ENCODE measurements around the gene ATP4B.
"Not testable (repeated sequence)": the region's sequence is repeated elsewhere in the genome, so short reads cannot be mapped to it uniquely, and the experiment has no call there.

ATP4B gene

DNA sequence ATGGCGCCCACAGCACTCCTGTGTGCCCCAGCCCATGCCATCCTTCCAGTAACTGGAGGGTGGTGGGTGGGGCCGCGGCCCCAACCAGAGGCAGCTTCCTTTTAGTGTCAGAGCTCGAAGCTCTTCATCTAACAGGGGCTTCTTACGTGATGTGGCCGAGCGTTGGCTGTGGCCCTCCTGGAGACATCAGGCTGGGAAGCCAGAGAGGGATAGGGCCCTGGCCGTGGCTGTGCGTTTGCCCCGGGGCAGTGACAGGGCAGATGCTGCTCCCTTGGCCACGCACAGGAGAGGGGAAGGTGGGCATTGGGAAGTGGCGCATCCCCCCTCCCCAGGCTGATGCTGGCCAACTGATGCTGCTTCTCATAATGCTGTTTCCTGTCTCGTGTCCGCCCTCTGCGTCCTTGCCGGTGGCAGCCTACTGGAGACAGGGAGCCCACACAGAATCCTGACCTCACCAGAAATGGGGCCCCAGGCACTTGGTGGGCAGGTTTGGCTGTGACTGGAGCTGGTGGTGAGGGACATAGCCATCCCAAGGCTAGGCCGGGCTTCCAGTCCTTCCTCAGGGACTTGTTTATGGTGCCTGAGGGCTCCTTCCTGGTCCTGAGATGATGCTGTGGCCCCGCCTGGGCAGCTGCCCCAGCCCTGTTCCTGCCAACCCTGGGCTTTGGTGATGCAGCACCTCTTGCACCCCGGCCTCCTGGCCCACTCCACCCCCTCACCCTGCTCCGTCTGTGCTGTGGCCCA lies 34.3 kb downstream of the ATP4B start:
- DNase-seq = no peak

- DNase-seq = no peak
Observed at GRCh38 chr13:113622791-113623490, 35.1 kb downstream of the ATP4B start.

DNA sequence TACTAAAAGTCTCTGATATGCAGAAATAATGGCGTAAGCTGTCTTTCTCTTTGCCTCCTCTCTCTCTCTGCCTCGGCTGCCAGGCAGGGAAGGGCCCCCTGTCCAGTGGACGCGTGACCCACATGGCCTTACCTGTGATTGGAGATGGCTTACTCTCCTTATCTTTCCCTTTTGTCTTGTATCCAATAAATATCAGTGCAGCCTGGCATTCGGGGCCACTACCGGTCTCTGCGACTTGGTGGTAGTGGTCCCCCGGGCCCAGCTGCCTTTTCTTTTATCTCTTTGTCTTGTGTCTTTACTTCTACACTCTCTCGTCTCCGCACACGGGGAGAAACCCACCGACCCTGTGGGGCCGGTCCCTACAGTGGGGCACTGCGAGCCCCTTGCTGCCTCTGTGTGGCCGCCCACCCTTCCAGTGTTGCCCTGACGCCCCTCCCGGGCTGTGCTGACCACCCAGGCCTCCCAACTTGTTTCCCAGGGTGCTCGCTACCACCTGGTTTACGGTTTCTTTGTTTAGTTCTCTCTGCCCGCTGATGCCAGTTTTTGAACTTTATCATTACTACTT lies 35.9 kb downstream of the ATP4B start:
- DNase-seq = not testable (repeated sequence)

- DNase-seq = not testable (repeated sequence)
Observed at GRCh38 chr13:113621498-113621897, 36.5 kb downstream of the ATP4B start.

DNA sequence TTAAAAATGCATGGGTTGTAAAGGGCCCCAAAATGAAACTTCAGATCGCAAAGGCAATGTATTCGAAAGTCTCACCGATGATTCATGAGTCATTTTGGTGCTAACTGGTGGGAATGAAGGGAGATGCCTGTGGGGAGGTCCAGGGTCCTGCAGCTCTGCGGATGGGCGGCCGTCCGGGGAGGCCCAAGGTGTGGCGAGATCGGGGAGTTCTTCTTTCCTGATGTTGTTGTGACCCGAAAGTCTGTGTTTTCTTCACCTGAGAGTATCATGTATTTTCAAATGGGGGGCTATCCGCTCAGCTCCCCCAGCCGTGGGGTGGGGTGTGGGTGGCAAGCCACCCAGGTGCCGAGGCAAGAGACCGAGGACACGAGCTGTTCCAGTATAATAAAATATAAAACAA lies 37.0 kb downstream of the ATP4B start:
- no peak for DNase-seq

DNA sequence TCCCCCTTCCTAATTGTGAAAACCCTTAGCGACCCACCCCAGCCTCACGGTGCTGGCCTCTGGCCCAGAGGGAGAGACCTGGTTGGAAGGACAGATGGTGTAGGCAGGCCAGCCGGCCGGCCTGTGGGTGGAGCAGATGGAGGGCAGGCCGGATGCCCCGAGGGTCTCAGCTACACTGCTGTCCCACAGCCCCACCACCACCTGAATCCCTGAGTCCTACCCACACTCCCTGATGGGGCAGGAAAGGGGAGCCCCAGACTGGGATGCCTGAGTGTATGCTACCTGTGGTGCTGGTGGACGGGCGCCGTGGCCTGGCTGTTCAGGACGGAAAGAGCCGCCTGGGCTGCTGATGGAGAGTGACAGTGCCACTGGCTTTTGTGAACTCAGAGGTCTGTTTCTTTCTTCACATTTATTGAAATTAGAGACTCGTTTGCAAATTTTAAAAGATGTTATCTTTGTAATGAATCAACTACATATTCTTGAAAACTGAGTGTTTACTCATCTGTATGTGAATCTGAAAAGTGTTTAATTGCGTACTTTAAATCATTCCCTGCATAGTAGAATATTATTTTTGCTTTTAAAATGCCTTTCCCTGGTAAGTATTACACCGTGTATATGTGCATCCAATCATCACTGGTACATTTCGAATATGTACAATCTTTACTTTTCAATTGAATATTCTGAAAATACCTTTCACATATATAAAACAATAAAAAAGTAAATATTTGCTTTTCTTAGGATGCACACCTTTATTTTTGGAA lies 37.8 kb downstream of the ATP4B start:
- no peak for DNase-seq

- no peak for DNase-seq
Observed at GRCh38 chr13:113618455-113618854, 39.5 kb downstream of the ATP4B start.

DNA sequence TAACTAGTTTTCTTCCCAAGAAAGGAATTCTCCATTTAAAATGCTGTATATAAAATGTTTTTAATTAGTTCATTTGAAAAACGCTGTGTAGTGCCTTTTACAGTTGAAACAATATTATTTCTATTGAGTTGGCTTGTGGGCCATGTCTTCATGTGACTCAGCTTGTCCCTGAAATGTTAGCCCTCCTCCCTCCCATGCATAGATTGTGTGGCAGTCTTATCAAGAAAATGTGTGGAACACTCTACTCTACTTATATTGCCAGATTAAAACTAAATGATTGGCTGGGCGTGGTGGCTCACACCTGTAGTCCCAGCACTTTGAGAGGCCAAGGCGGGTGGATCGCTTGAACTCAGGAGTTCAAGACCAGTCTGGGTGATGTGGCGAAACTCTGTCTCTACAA lies 40.0 kb downstream of the ATP4B start:
- DNase-seq = no peak

DNA sequence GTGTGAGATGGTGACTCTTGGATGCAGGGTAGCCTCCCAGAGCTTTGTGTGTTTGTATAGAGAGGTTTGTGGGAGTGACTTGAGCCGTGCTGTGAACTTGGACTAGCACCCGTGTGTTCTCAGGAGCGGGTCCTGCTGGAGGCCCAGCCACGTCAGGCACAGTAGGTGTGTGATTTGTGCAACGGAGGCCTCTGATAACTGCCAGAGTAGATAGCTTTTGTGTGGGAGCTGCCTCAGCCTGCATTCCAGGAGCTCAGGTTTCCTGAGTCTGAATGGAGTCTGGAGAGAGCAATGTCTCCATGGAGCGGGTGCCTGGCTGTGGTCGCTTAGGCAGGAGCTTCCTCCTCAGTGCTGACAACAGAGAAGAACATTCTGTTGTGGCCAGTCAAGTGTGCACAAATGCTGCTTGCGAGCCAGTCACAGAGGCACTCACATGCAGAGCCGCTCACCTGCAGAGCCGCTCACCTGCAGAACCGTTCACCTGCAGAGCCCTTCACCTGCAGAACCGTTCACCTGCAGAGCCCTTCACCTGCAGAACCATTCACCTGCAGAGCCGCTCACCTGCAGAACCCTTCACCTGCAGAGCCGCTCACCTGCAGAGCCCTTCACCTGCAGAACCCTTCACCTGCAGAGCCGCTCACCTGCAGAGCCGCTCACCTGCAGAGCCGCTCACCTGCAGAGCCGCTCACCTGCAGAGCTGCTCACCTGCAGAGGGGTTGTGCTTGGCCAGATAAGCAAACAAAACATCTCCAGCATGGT lies 40.8 kb downstream of the ATP4B start:
- peak; percentile 74 to 81 for DNase-seq

DNA sequence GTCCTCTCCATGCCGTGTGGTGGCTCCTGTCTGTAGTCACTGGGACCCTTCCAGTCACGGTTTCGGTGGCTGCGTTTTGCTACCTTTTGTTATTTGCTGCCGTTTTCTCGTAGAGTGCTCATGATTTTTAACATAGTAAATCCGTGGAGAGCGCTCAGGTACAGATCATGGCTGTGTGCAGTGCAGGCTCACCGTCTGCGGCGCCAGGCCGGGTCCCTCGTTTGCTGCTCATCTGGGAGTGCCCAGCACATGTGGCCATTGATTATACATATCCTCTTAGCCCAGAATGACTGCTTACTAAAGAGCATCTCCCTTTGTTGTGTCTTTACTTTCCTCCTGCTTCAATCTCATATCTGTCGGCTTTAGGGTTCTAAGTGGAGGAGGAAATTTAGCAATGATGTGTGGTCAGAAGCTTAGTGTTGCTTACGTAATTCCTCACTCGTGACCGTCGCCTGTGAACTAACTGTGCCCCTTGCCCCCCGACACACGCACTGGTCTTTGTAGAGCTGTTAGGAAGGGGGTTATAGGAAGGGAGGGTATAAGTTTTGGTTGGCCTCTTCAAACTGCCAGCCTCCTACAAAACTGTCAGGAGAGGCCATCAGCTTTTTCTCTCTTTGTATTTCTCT lies 41.6 kb downstream of the ATP4B start:
- no peak for DNase-seq

DNA sequence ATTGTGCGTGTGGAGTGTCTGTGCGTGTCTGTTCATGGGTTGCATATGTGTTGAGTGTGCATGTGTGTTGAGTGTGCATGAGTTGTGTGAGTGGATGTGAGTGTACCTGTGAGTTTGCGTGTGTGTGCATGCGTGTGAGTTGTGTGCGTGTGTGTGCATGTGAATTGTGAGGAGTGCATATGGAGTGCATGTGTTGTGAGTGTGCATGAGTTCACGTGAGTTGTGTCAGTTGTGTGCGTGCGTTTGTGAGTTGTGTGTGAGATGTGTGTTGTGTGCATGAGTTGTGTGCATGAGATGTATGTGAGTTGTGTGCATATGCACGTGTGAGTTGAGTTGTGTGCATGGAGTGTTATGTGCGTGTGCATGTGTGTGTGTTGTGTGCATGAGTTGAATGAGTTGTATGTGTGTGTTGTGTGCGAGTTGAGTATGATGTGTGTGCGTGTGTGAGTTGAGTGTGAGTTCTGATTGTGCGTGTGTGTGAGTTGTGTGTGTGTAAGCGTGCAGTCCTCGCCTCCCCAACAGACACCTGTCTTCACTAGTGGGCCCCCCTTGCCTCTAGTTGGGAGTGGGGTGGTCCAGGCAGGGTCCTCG lies 44.1 kb downstream of the ATP4B start:
- DNase-seq = no peak

GRCh38 chr13:113612607-113613006 lies 45.4 kb downstream of the ATP4B start:
- no peak for DNase-seq

- DNase-seq = no peak
Observed at GRCh38 chr13:113611996-113612395, 46.0 kb downstream of the ATP4B start.

DNA sequence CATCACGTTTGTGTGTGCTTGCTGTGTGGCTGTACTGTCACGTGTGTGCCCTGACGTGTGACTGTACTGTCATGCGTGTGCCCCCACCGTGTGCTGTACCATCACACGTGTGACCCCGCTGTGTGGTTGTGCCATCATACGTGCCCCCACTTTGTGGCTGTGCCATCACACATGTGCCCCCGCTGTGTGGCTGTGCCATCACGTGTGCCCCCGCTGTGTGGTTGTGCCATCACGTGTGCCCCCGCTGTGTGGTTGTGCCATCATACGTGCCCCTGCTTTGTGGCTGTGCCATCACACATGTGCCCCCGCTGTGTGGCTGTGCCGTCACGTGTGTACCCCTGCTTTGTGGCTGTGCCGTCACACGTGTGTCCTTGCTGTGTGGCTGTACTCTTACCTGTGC lies 47.7 kb downstream of the ATP4B start:
- DNase-seq = no peak

DNA sequence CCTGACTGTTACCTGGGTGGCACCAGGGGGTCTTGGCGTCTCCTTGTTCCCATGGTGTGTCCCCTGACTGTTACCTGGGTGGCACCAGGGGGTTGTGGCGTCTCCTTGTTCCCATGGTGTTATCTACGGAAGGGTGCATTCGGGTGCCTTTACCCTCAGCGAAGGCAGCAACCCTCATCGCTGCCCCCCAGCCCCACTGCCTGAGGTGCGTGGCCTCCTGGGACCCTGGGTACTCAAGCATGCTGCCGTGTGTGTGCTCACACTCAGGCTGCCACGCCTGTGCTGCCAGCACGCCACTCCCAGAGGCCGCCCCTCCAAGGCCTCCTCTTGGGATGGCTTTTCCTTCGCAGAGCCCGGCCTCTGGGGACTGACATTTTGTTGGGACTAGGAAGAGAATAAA lies 48.4 kb downstream of the ATP4B start:
- DNase-seq = no peak

- no peak for DNase-seq
Observed at GRCh38 chr13:113608967-113609533, 48.9 kb downstream of the ATP4B start.

GRCh38 chr13:113607889-113608635 lies 49.9 kb downstream of the ATP4B start:
- no peak for DNase-seq

- DNase-seq = no peak
Observed at GRCh38 chr13:113607056-113607888, 50.7 kb downstream of the ATP4B start.

GRCh38 chr13:113605866-113606438 lies 52.0 kb downstream of the ATP4B start:
- DNase-seq = no peak
